Measurements from ENCODE around the gene PDIA5.

DNA sequence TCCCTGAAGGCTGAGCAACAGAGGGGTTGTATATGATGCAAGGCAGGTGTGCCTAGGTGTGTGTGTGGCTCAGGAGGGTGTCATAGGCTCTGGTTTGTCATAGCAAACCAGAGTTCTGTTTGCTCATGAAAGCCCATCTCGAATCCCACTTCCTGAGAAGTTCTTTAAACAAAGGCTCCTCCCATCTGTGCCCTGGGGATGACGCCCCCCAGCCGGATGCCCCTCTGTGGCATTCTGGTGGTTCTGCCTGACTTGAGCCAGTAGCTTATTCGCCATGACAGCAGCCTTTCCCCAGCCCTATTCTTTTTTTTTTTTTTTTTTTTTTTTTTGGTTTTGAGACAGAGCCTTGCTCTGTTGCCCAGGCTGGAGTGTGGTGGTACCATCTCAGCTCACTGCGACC is 45.4 kb downstream of the PDIA5 start:
- TF ChIP-seq CTCF (IDR thresholded peaks at IDR 0.05): no peak
- TF ChIP-seq EP300 (IDR thresholded peaks at IDR 0.05): no peak
- no peak for TF ChIP-seq POLR2AphosphoS5 (IDR thresholded peaks at IDR 0.05)
- no peak for TF ChIP-seq POLR2A (IDR thresholded peaks at IDR 0.05)

All from upper lobe of left lung (tissue), 4 donors.